ENCODE measurements around the gene UNC13B. TPM values are rescaled to one million over a fixed set of nuclear protein-coding genes. Genes with fewer than 3 reads are reported as not detected.

Gene UNC13B
- total RNA-seq, 1 donor from 2014 or later = 111 TPM

GRCh38 chr9:35453786-35454185, 292.0 kb downstream of the UNC13B start:
- H3K27ac Mint-ChIP-seq = no peak overlapping the region
- H3K9me3 Mint-ChIP-seq (ENCODE audit: low read depth) = peaks cover 11% of the 10 kb centered on the region
- no peak for TF ChIP-seq CTCF (IDR thresholded peaks at IDR 0.05; ENCODE audit: unreplicated experiment)
- peaks cover 2% of the 10 kb centered on the region for H3K36me3 Mint-ChIP-seq (ENCODE audit: insufficient read depth)
- H3K27me3 Mint-ChIP-seq = no peaks in the 10 kb centered on the region
- no peak for DNase-seq (ENCODE audit: low spot score, unreplicated experiment)
- H3K4me1 Mint-ChIP-seq (ENCODE audit: low read depth) = peaks cover 5% of the 10 kb centered on the region
- H3K4me3 Mint-ChIP-seq (ENCODE audit: low read depth) = no peak overlapping the region

Other genes starting within 250 kb of the UNC13B start
- 0.29 and 0.38 TPM in 2 replicates for gene PHF24, start 203.7 kb upstream of the UNC13B start, total RNA-seq
- 12.4 and 15.4 TPM in 2 replicates for gene DNAJB5, start 172.3 kb upstream of the UNC13B start, total RNA-seq
- 320 and 326 TPM in 2 replicates for gene VCP, start 89.4 kb upstream of the UNC13B start, total RNA-seq
- 64.7 and 68.7 TPM in 2 replicates for gene FANCG, start 82.1 kb upstream of the UNC13B start, total RNA-seq
- gene PIGO, start 65.4 kb upstream of the UNC13B start, total RNA-seq = 27.3 and 31.5 TPM in 2 replicates
- gene STOML2, start 58.9 kb upstream of the UNC13B start, total RNA-seq = 120 and 121 TPM in 2 replicates
- gene ATOSB, start 46.1 kb upstream of the UNC13B start, total RNA-seq = 17.7 and 19.4 TPM in 2 replicates